Common myeloid progenitor, CD34-positive (primary cell): ENCODE data around the gene ARVCF.

ENCODE experiments used
- CTCF ChIA-PET: fragments of 350-600 bp; sonication (Branson Sonifier 250); formaldehyde crosslinking; loops from one replicate; lab custom pipeline; 2021; ENCODE audit warnings: antibody characterized with exemption; lab: Charles Lee
- POLR2A ChIA-PET: fragments of 350-600 bp; sonication (Branson Sonifier 250); formaldehyde crosslinking; loops from one replicate; lab custom pipeline; 2021; ENCODE audit warnings: antibody characterized with exemption; lab: Charles Lee
- DNase-seq, 3 donors: peaks; one replicate each; pipeline versions ENCODE4 v3.0.0 to v3.0.0-alpha.2; 2013
- H3K27ac ChIP-seq, 2 experiments: 1 replicate in 1 of 2; 2 replicates in 1 of 2; pipeline ENCODE4 v1.7.0; 2013; ENCODE audit warnings: inconsistent platforms in 2 of 2, low read length in 2 of 2, mild to moderate bottlenecking in 2 of 2, low read depth in 1 of 2, moderate library complexity in 1 of 2; ENCODE audit not compliant: severe bottlenecking in 2 of 2, insufficient read depth in 1 of 2, poor library complexity in 1 of 2
- H3K27me3 ChIP-seq, 5 experiments: replicated peaks in 2 of 5; 1 replicate in 3 of 5; 2 replicates in 2 of 5; pipeline versions ENCODE4 v1.6.1 to v1.7.0; 2013; ENCODE audit warnings: low read length in 4 of 5, mild to moderate bottlenecking in 2 of 5, moderate library complexity in 2 of 5, inconsistent platforms in 1 of 5; ENCODE audit not compliant: insufficient read depth in 5 of 5, control insufficient read depth in 4 of 5
- H3K36me3 ChIP-seq, 4 experiments: 1 replicate in 2 of 4; 2 replicates in 2 of 4; pipeline versions ENCODE4 v1.6.1 to v1.7.0; 2013; ENCODE audit warnings: low read length in 3 of 4, control low read depth in 1 of 4, mild to moderate bottlenecking in 1 of 4; ENCODE audit not compliant: control insufficient read depth in 4 of 4, insufficient read depth in 4 of 4
- H3K4me1 ChIP-seq, 4 experiments: 1 replicate in 3 of 4; 2 replicates in 1 of 4; pipeline versions ENCODE4 v1.6.1 to v1.7.1; 2013; ENCODE audit warnings: low read length in 3 of 4, mild to moderate bottlenecking in 3 of 4, control low read depth in 1 of 4, inconsistent platforms in 1 of 4, moderate library complexity in 1 of 4; ENCODE audit not compliant: control insufficient read depth in 4 of 4, insufficient read depth in 4 of 4; ENCODE audit errors: control extremely low read depth in 1 of 4
- H3K4me3 ChIP-seq, 7 experiments: 1 replicate in 4 of 7; 2 replicates in 3 of 7; pipeline versions ENCODE4 v1.5.1 to v1.7.0; 2013; ENCODE audit warnings: mild to moderate bottlenecking in 7 of 7, low read length in 6 of 7, moderate library complexity in 6 of 7, inconsistent platforms in 2 of 7, low read depth in 2 of 7, control low read depth in 1 of 7; ENCODE audit not compliant: insufficient read depth in 4 of 7, control insufficient read depth in 1 of 7; ENCODE audit errors: extremely low read depth in 1 of 7
- H3K9me3 ChIP-seq, 5 experiments: 1 replicate in 4 of 5; 2 replicates in 1 of 5; pipeline versions ENCODE4 v1.6.1 to v1.7.1; 2013; ENCODE audit warnings: low read length in 4 of 5, mild to moderate bottlenecking in 2 of 5, inconsistent platforms in 1 of 5, low read depth in 1 of 5, moderate library complexity in 1 of 5; ENCODE audit not compliant: control insufficient read depth in 4 of 5, insufficient read depth in 2 of 5; ENCODE audit errors: control extremely low read depth in 1 of 5
- WGBS: methylation state at CpG from one replicate; pipeline ENCODE4 v1.1.5; 2013; ENCODE audit not compliant: insufficient coverage; 5-methylcytosine and 5-hydroxymethylcytosine counted together

The ARVCF gene

DNA sequence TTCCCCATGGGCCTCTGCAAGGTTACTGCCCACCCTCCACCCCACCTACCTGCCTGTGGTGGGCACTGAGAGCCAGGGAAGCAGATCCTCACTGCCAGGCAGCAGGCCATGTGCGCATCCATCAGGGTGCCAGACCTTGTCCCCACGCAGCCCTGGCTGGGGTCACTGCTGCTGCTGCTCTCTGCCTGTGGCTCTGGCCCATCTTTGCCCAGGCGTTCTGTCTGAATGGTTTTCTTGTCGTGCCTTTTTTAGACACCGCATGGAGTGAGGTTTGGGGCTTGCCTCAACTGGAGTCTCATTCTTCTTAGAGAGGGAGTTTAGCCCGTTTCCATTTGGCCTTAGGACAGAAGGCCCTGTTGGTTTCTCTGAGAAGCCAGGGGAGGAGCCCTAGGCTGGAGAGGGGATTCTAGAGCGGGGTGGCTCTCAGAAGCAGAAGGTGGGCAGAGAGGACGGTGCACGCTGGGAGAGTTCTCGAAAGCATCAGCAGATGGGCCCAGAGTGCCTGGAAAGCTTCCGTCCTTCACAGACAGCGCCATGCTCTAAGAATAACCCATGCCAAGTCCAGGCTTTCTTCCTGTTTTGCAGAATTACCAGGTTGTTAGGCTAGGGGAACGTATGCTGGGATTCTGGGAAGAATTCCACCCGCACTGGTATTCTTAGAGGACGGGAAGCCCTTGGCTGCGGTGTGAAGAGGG, 12.4 kb upstream of the ARVCF start:
- Histone ChIP-seq H3K4me3 (no peak overlapping the region), H3K9me3 (no peaks in the 10 kb centered on the region), H3K27me3 (no peaks in the 10 kb centered on the region), H3K36me3 (peaks cover 0 to 26% (median 19%) of the 10 kb centered on the region in 4 experiments), H3K27ac (no peak overlapping the region), H3K4me1 (peaks cover 0 to 20% (median 14%) of the 10 kb centered on the region in 4 experiments)
- 92% methylated on average over 10 of the region's 16 CpGs for WGBS
- POLR2A ChIA-PET, result no interaction called here
- CTCF ChIA-PET, result interaction anchor here (1.1 to 4.8 kb wide), 2 partner anchors 17 to 57 kb away, joined by 3 to 20 read pairs; no protein-coding TSS in a partner anchor
- DNase-seq, result no peak

DNA sequence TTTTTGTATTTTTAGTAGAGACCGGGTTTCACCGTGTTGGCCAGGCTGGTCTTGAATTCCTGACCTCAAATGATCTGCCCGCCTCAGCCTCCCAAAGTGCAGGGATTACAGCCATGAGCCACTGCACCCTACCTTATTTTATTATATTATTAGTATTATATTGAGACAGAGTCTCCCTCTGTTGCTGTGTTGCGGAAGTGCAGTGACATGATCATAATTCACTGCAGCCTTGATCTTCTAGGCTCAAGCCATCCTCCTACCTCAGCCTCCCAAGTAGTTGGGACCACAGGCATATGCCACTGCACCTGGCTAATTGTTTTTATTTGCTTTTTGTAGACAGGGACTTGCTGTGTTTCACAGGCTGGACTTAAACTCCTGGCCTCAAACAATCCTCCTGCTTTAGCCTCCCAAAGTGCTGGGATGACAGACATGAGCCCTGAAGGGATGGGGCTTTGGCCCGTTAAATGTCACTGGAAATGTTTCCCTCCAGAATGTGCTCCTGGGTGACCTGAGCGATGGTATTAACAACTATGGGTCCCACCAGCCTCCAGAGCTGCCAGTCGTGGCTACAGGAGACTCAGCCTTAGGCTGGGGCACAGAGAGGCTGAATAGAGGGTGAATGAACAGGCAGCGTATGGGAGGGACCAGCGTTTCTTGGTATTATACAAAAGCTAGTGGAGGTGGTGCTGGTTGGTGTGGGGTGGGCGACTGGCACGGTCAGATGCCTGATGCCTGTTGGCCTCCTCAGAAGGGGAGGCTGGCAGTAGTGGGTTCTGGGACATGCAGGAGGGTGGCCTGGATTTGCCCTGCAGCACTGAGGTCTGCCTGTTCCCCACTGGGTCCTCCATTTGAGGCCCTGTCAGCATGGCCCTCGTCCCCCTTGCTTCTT, 11.6 kb upstream of the ARVCF start:
- no peak overlapping the region for H3K4me3 ChIP-seq
- no peaks in the 10 kb centered on the region for H3K9me3 ChIP-seq
- H3K36me3 ChIP-seq, result peaks cover 0 to 25% (median 17%) of the 10 kb centered on the region in 4 experiments
- H3K27me3 ChIP-seq, result no peaks in the 10 kb centered on the region
- no peak overlapping the region for H3K27ac ChIP-seq
- peaks cover 0 to 25% (median 17%) of the 10 kb centered on the region in 4 experiments for H3K4me1 ChIP-seq
- ChIA-PET CTCF (interaction anchor here (1.1 to 4.8 kb wide), 4 partner anchors 16 to 58 kb away, joined by 3 to 20 read pairs (median 4); no protein-coding TSS in a partner anchor), POLR2A (no interaction called here)
- WGBS, result 99% methylated on average over 8 of the region's 12 CpGs
- DNase-seq, result peak in 2 of 3 donors; percentile 26 to 36

GRCh38 chr22:20026996-20027601, 10.5 kb upstream of the ARVCF start:
- POLR2A ChIA-PET, result interaction anchor here (0.6 kb wide), 1 partner anchor 65 kb away, joined by 3 read pairs; no protein-coding TSS in a partner anchor
- WGBS, result 88% methylated on average over 12 of the region's 12 CpGs
- Histone ChIP-seq H3K36me3 (peaks cover 0 to 18% (median 16%) of the 10 kb centered on the region in 4 experiments), H3K27me3 (no peaks in the 10 kb centered on the region), H3K27ac (no peak overlapping the region), H3K9me3 (no peaks in the 10 kb centered on the region), H3K4me3 (no peak overlapping the region), H3K4me1 (peaks cover 8 to 36% (median 26%) of the 10 kb centered on the region in 4 experiments)
- no peak for DNase-seq
- CTCF ChIA-PET, result interaction anchor here (0.7 to 4.8 kb wide), 6 partner anchors 12 to 59 kb away, joined by 3 to 20 read pairs (median 4); no protein-coding TSS in a partner anchor

DNA sequence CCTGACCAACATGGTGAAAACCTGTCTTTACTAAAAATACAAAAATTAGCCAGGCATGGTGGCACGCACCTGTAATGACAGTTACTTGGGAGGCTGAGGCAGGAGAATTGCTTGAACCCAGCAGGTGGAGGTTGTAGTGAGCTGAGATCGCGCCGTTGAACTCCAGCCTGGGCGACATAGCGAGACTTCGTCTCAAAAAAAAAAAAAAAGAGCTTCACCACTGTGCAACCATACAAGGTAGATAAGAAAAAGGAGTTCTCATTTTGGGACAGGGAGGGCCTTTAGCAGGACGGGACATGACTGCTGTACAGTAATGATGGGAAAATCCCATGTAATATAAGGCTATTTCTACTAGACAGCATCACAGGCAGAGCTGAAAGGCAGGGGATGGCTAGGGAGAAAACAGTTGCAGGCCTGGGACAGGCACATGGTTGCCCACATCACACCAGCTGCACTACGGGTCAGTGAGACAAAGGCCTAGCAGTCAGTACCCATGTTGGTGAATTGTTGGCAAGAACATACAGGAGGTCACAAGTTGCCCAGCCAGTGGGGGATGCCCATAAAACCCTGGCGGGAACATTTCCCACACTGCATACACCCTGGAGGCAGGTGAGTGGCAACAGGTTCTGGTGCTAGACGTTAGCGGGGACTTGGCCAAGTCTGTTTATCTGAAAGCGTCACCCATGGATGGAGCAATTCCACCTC, 9.7 kb upstream of the ARVCF start:
- Histone ChIP-seq H3K27me3 (no peaks in the 10 kb centered on the region), H3K9me3 (no peaks in the 10 kb centered on the region), H3K36me3 (peaks cover 0 to 15% (median 9%) of the 10 kb centered on the region in 4 experiments), H3K27ac (no peak overlapping the region), H3K4me1 (peaks cover 12 to 43% (median 28%) of the 10 kb centered on the region in 4 experiments), H3K4me3 (no peak overlapping the region)
- ChIA-PET POLR2A (interaction anchor here (0.6 kb wide), 1 partner anchor 66 kb away, joined by 3 read pairs; no protein-coding TSS in a partner anchor), CTCF (interaction anchor here (1.2 to 4.8 kb wide), 4 partner anchors 11 to 60 kb away, joined by 3 to 20 read pairs (median 5); no protein-coding TSS in a partner anchor)
- DNase-seq, result no peak
- WGBS, result 98% methylated on average over 11 of the region's 13 CpGs

GRCh38 chr22:20025401-20026203, 9.0 kb upstream of the ARVCF start:
- Histone ChIP-seq H3K27me3 (no peaks in the 10 kb centered on the region), H3K36me3 (peaks cover 0 to 13% (median 7%) of the 10 kb centered on the region in 4 experiments), H3K9me3 (no peaks in the 10 kb centered on the region), H3K27ac (no peak overlapping the region), H3K4me3 (no peak overlapping the region), H3K4me1 (peaks cover 12 to 48% (median 32%) of the 10 kb centered on the region in 4 experiments)
- CTCF ChIA-PET, result interaction anchor here (0.9 to 4.8 kb wide), 4 partner anchors 10 to 54 kb away, joined by 4 to 20 read pairs (median 5); no protein-coding TSS in a partner anchor
- POLR2A ChIA-PET, result no interaction called here
- DNase-seq, result peak; percentile 32 to 82 (median 58)
- 97% methylated on average over 12 of the region's 13 CpGs for WGBS
